ENCODE results near the gene SYNJ1. TPM values are rescaled to one million over a fixed set of nuclear protein-coding genes. Genes with fewer than 3 reads are reported as not detected.

SYNJ1 gene
- total RNA-seq, 1 experiment from 2014 or later, result 10.5 TPM

DNA sequence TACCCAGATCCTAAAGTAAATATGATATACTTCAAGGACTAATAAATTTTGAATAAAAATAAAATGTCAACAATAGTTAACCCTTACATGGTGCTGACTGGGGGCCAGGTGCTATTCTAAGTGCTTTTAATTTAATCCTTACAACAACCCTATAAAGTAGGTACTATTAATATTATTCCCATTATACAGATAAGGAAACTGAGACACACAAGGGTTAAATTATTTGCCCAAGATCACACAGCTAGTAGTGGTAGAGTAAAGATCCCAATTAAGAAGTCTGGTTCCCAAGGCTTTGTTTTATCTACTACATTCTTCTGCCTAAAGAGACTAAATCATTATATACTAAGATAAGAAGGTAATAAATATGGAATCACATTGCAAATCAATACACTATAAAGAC, 34.2 kb downstream of the SYNJ1 start:
- Histone ChIP-seq H3K36me3 (ENCODE audit: control insufficient read depth, insufficient read depth, low read length) (no peaks in the 10 kb centered on the region; the same call in 1 of the 2 replicates), H3K27me3 (ENCODE audit: control insufficient read depth, insufficient read depth, low read length) (no peaks in the 10 kb centered on the region), H3K4me1 (ENCODE audit: control insufficient read depth, insufficient read depth, low read length) (no peaks in the 10 kb centered on the region), H3K4me3 (ENCODE audit: low read depth in 2 of 2, low read length in 2 of 2) (no peak overlapping the region), H3K27ac (ENCODE audit: low read length) (no peak overlapping the region), H3K9me3 (ENCODE audit: control insufficient read depth, insufficient read depth, low read depth, low read length) (no peaks in the 10 kb centered on the region)
- ChIA-PET CTCF (no interaction called here), POLR2A (no interaction called here)
- in situ Hi-C loops (cut with HindIII; ENCODE audit: low pct_unique_long_range_greater_than_20kb, low sequenced_read_pairs), result no loop called here
- BruUV-seq (replicated peaks), result no TSS peak
- intact Hi-C loops (cut with micrococcal nuclease; ENCODE audit: unreplicated experiment), result no loop called here
- TF ChIP-seq, protein P1, sequence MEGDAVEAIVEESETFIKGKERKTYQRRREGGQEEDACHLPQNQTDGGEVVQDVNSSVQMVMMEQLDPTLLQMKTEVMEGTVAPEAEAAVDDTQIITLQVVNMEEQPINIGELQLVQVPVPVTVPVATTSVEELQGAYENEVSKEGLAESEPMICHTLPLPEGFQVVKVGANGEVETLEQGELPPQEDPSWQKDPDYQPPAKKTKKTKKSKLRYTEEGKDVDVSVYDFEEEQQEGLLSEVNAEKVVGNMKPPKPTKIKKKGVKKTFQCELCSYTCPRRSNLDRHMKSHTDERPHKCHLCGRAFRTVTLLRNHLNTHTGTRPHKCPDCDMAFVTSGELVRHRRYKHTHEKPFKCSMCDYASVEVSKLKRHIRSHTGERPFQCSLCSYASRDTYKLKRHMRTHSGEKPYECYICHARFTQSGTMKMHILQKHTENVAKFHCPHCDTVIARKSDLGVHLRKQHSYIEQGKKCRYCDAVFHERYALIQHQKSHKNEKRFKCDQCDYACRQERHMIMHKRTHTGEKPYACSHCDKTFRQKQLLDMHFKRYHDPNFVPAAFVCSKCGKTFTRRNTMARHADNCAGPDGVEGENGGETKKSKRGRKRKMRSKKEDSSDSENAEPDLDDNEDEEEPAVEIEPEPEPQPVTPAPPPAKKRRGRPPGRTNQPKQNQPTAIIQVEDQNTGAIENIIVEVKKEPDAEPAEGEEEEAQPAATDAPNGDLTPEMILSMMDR (IDR thresholded peaks at IDR 0.05), result no peak
- TF ChIP-seq POLR2AphosphoS5 (IDR thresholded peaks at IDR 0.05; ENCODE audit: low read depth, low read length), result no peak
- no peak for TF ChIP-seq SIN3A (IDR thresholded peaks at IDR 0.05; ENCODE audit: borderline replicate concordance, insufficient read depth, low read depth, low read length)
- TF ChIP-seq REST (IDR thresholded peaks at IDR 0.05; ENCODE audit: insufficient read depth in 1 of 2, low read depth in 2 of 2, low read length in 1 of 2), result no peak
- TF ChIP-seq TCF7L2 (IDR thresholded peaks at IDR 0.05; ENCODE audit: low read depth, low read length), result no peak
- no peak for ATAC-seq
- no peak for DNase-seq (ENCODE audit: low read depth, low spot score)

DNA sequence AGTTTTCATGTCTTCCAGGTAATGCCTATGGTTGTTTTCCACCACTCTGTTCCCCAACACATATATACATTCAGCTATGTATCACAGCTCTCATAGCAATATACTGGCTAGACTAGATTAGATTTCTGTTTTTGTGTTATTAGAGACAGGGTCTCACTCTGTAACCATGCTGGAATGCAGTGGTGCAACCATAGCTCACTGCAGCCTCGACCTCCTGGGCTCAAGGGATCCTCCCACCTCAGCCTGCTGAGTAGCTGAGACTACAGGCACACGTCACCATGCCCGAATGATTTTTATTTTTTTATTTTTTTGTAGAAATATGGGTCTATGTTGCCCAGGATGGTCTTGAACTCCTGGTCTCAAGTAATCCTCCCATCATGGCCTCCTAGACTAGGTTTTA, 37.7 kb downstream of the SYNJ1 start:
- TF ChIP-seq TCF7L2 (IDR thresholded peaks at IDR 0.05; ENCODE audit: low read depth, low read length) (no peak), SIN3A (IDR thresholded peaks at IDR 0.05; ENCODE audit: borderline replicate concordance, insufficient read depth, low read depth, low read length) (no peak), POLR2AphosphoS5 (IDR thresholded peaks at IDR 0.05; ENCODE audit: low read depth, low read length) (no peak), REST (IDR thresholded peaks at IDR 0.05; ENCODE audit: insufficient read depth in 1 of 2, low read depth in 2 of 2, low read length in 1 of 2) (no peak)
- TF ChIP-seq, protein P1 (IDR thresholded peaks at IDR 0.05), result no peak
- Histone ChIP-seq H3K4me3 (ENCODE audit: low read depth in 2 of 2, low read length in 2 of 2) (no peak overlapping the region), H3K27me3 (ENCODE audit: control insufficient read depth, insufficient read depth, low read length) (no peaks in the 10 kb centered on the region), H3K27ac (ENCODE audit: low read length) (no peak overlapping the region), H3K4me1 (ENCODE audit: control insufficient read depth, insufficient read depth, low read length) (no peaks in the 10 kb centered on the region), H3K36me3 (ENCODE audit: control insufficient read depth, insufficient read depth, low read length) (no peaks in the 10 kb centered on the region; the same call in 1 of the 2 replicates), H3K9me3 (ENCODE audit: control insufficient read depth, insufficient read depth, low read depth, low read length) (no peaks in the 10 kb centered on the region)
- BruUV-seq (replicated peaks), result no TSS peak
- ChIA-PET CTCF (no interaction called here), POLR2A (no interaction called here)
- in situ Hi-C loops (cut with HindIII; ENCODE audit: low pct_unique_long_range_greater_than_20kb, low sequenced_read_pairs), result no loop called here
- DNase-seq (ENCODE audit: low read depth, low spot score) (no peak), ATAC-seq (no peak)
- intact Hi-C loops (cut with micrococcal nuclease; ENCODE audit: unreplicated experiment), result no loop called here
